Endothelial cell (in vitro differentiated cells): Measurements from ENCODE around the gene KLHL21. TPM values are rescaled to one million over a fixed set of nuclear protein-coding genes. Genes with fewer than 3 reads are reported as not detected.
A peak's percentile ranks its signal among the peaks of the same experiment; 100 is the strongest.
"Not testable (repeated sequence)": the region's sequence is repeated elsewhere in the genome, so short reads cannot be mapped to it uniquely, and the experiment has no call there.

Experiments used
- DNase-seq: peaks from one replicate; pipeline ENCODE4 v3.0.0; 2021; ENCODE audit warnings: low spot score
- H3K27ac Mint-ChIP-seq: one replicate; pipeline ENCODE4 v1.8.0; 2021; ENCODE audit warnings: mixed read lengths, inconsistent platforms; ENCODE audit not compliant: unreplicated experiment
- H3K27me3 Mint-ChIP-seq: one replicate; pipeline ENCODE4 v1.8.0; 2021; ENCODE audit warnings: mild to moderate bottlenecking, moderate library complexity, mixed read lengths, inconsistent platforms; ENCODE audit not compliant: unreplicated experiment
- H3K36me3 Mint-ChIP-seq: one replicate; pipeline ENCODE4 v1.8.0; 2021; ENCODE audit warnings: mild to moderate bottlenecking, low read depth, mixed read lengths, inconsistent platforms; ENCODE audit not compliant: unreplicated experiment
- H3K4me1 Mint-ChIP-seq: one replicate; pipeline ENCODE4 v1.8.0; 2021; ENCODE audit warnings: mild to moderate bottlenecking, mixed read lengths, inconsistent platforms; ENCODE audit not compliant: unreplicated experiment
- H3K4me3 Mint-ChIP-seq: one replicate; pipeline ENCODE4 v1.8.0; 2021; ENCODE audit warnings: mild to moderate bottlenecking, mixed read lengths, inconsistent platforms; ENCODE audit not compliant: unreplicated experiment
- H3K9me3 Mint-ChIP-seq: one replicate; pipeline ENCODE4 v1.8.0; 2021; ENCODE audit warnings: mixed read lengths, inconsistent platforms; ENCODE audit not compliant: unreplicated experiment
- CTCF ChIP-seq: fragments of 200-600 bp; sonication (generic); IDR thresholded peaks from one replicate; pipeline ENCODE4 v1.5.0; 2021; ENCODE audit warnings: antibody characterized with exemption; ENCODE audit not compliant: unreplicated experiment
- total RNA-seq: library from RNA; stranded (reverse); fragmentation: NEBNext Ultra II Directional; extraction: Animal tissue kit (Norgen Biotek cat#: 25700); gene quantifications from one replicate; pipeline ENCODE4 v1.2.1, GENCODE V29; 2021; ENCODE audit not compliant: unreplicated experiment

The KLHL21 gene
- total RNA-seq, 1 donor from 2014 or later = 5.0 TPM

- no peak for DNase-seq
- no peak for TF ChIP-seq CTCF
- Mint-ChIP-seq H3K4me3 (peak overlapping the region; percentile 88), H3K9me3 (no peaks in the 10 kb centered on the region), H3K27me3 (peaks cover 11% of the 10 kb centered on the region), H3K27ac (peak overlapping the region; percentile 42), H3K4me1 (peaks cover 18% of the 10 kb centered on the region), H3K36me3 (peaks cover 2% of the 10 kb centered on the region)
Observed at GRCh38 chr1:6601049-6601922, 1.4 kb downstream of the KLHL21 start.

DNA sequence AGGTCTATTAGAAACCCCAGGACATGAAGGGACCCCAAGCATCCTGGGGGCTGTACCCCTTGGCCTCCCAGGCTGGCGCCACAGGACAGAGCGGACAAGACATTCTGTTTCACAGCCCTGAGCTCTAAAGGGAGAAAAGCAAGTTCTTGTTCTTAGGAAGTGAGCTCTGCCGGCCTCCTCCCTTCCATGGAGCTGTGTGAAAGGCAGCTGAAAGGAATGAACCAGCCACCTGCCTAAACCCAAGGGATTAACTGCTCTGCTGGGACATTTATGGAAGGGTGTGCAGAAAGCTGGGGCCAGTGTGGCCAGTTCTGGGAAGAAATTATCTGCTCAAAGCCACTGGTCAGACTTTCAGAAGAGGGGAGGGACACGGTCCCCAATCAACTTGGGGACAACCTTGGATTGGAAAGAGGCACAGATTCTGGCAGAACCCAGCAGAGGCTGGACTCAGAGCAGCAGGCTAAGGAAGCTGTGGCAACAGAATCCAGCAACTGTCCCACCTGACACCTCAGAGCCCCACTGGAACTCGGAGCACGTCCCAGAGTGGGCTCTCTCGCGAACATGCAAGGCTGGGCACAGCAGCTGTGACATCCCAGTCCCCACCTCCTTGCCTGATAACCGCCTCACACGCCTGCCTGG is 2.1 kb downstream of the KLHL21 start:
- Mint-ChIP-seq H3K4me1 (peaks cover 18% of the 10 kb centered on the region), H3K27me3 (peaks cover 11% of the 10 kb centered on the region), H3K9me3 (no peaks in the 10 kb centered on the region), H3K36me3 (peaks cover 6% of the 10 kb centered on the region), H3K4me3 (peak overlapping the region; percentile 88), H3K27ac (peak overlapping the region; percentile 24)
- no peak for DNase-seq
- no peak for TF ChIP-seq CTCF

DNA sequence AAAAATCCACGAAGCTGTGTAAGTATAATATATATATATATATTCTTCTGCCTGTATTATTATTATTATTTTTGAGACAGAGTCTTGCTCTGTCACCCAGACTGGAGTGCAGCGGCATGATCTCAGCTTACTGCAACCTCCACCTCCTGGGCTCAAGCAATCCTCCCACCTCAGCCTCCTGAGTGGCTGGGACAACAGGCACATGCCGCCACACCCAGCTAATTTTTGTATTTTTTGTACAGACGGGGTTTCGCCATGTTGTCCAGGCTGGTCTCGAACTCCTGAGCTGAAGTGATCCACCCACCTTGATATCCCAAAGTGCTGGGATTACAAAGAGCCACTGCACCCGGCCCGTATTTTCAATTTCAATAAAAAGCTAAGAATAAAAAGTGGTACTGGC is 2.7 kb downstream of the KLHL21 start:
- not testable (repeated sequence) for H3K36me3 Mint-ChIP-seq

DNA sequence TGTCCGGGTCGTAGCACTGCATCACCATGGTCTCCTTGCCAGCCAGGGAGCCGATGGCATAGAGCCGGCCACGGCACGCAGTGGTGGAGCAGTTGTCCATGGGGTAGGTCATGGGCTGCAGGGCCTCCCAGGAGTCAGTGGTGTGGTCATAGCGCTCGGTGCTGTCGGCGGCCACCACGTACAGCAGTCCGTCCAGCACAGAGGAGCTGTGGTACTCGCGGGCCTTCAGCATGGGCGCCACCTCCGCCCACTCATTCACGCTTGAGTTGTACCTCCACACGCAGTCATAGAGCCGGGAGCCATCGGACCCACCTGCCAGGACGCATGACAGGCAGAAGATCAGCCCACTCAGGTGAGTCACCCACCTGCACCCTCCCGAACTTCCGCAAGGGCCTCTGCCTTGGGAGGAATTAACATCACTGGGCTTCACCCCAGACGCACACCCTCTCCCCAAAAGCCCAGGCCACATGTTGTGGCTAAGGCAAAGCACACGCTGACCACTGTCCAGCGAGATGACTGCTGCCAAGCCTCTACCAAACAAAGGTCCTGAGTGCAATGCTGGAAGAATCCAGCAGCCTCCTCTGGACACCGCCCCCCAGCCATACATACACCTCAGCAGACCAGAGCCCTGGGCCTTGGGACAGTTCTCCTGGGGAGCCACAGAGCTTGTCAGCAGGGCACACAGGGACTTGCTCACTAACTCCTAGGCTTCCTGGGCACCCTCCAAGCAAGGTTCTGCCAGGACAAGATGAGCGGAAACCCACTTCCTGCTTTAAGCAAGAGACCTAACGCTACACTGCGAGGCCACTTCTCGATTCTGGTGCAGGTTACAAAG is 3.3 kb downstream of the KLHL21 start:
- Mint-ChIP-seq H3K27ac (no peak overlapping the region), H3K36me3 (peaks cover 6% of the 10 kb centered on the region), H3K4me1 (peaks cover 17% of the 10 kb centered on the region), H3K4me3 (no peak overlapping the region), H3K9me3 (no peaks in the 10 kb centered on the region), H3K27me3 (peaks cover 11% of the 10 kb centered on the region)
- no peak for DNase-seq
- no peak for TF ChIP-seq CTCF

More for the DNA sequence above, 2.7 kb downstream of the KLHL21 start:
- H3K9me3 Mint-ChIP-seq, H3K27ac Mint-ChIP-seq, H3K4me3 Mint-ChIP-seq, DNase-seq: not testable (repeated sequence)
- Mint-ChIP-seq H3K27me3 (peaks cover 11% of the 10 kb centered on the region), H3K4me1 (peaks cover 18% of the 10 kb centered on the region)

DNA sequence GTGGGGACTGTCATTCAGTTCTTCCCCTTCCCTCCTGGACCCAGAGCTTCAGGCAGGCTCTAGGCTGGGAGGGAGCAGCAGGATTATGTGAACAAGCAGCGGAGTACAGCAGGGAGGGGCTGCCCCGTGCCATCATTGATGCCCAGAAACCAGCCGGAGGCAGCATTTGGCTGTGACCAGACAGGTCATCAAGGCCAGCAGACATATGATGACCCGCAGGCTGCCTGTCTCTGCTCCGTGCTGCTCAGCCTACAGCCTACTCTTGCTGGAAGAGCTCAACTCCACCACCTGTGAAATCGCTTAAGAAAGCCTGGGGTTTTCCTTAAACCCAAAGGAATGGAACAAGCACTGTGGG is 4.9 kb downstream of the KLHL21 start:
- no peaks in the 10 kb centered on the region for H3K9me3 Mint-ChIP-seq
- peaks cover 7% of the 10 kb centered on the region for H3K4me1 Mint-ChIP-seq
- peaks cover 7% of the 10 kb centered on the region for H3K27me3 Mint-ChIP-seq
- no peak for TF ChIP-seq CTCF
- H3K36me3 Mint-ChIP-seq = peaks cover 6% of the 10 kb centered on the region
- no peak overlapping the region for H3K4me3 Mint-ChIP-seq
- H3K27ac Mint-ChIP-seq = no peak overlapping the region
- no peak for DNase-seq
